H9 (cell line): ENCODE results near the gene FKBP8. TPM values are rescaled to one million over a fixed set of nuclear protein-coding genes. Genes with fewer than 3 reads are reported as not detected.

Source experiments
- DNase-seq: peaks from one replicate; pipeline ENCODE4 v3.0.0-alpha.2; 2017
- H2AFZ ChIP-seq: one replicate; pipeline ENCODE4 v1.6.1; 2013; ENCODE audit warnings: mild to moderate bottlenecking, low read length, control low read depth, moderate library complexity
- H2AK5ac ChIP-seq: 2 replicates; pipeline ENCODE4 v1.6.1; 2013; ENCODE audit warnings: low read length, control low read depth, mixed read lengths; ENCODE audit not compliant: insufficient read length
- H2BK120ac ChIP-seq: one replicate; pipeline ENCODE4 v1.6.1; 2013; ENCODE audit warnings: low read depth, mild to moderate bottlenecking, low read length, control low read depth, inconsistent platforms; ENCODE audit not compliant: poor library complexity, severe bottlenecking
- H2BK12ac ChIP-seq: 2 replicates; pipeline ENCODE4 v1.6.1; 2013; ENCODE audit warnings: low read length, control low read depth, mixed read lengths, low read depth; ENCODE audit not compliant: insufficient read length
- H2BK15ac ChIP-seq: 2 replicates; pipeline ENCODE4 v1.6.1; 2013; ENCODE audit warnings: low read depth, low read length, control low read depth
- H2BK20ac ChIP-seq: one replicate; pipeline ENCODE4 v1.6.1; 2013; ENCODE audit warnings: low read depth, mild to moderate bottlenecking, low read length, control low read depth, inconsistent platforms; ENCODE audit not compliant: poor library complexity, severe bottlenecking
- H2BK5ac ChIP-seq: 2 replicates; pipeline ENCODE4 v1.6.1; 2013; ENCODE audit warnings: low read length, control low read depth, mixed read lengths; ENCODE audit not compliant: insufficient read length
- H3K14ac ChIP-seq: 2 replicates; pipeline ENCODE4 v1.6.1; 2013; ENCODE audit warnings: low read length, control low read depth; ENCODE audit not compliant: insufficient read depth
- H3K18ac ChIP-seq: 2 replicates; pipeline ENCODE4 v1.6.1; 2013; ENCODE audit warnings: low read depth, mild to moderate bottlenecking, mixed read lengths, low read length, control low read depth; ENCODE audit not compliant: insufficient read length
- H3K23ac ChIP-seq: 2 replicates; pipeline ENCODE4 v1.6.1; 2013; ENCODE audit warnings: low read length, control low read depth, mixed read lengths, low read depth; ENCODE audit not compliant: insufficient read length
- H3K23me2 ChIP-seq: 2 replicates; pipeline ENCODE4 v1.6.1; 2013; ENCODE audit warnings: low read depth, mild to moderate bottlenecking, mixed read lengths, low read length, control low read depth; ENCODE audit not compliant: insufficient read length, poor library complexity, severe bottlenecking
- H3K27ac ChIP-seq: 2 replicates; pipeline ENCODE4 v1.5.1; 2013; ENCODE audit warnings: low read length, control low read depth, mixed read lengths, low read depth; ENCODE audit not compliant: insufficient read length
- H3K27me3 ChIP-seq: 2 replicates; pipeline ENCODE4 v1.6.1; 2013; ENCODE audit warnings: low read length, control low read depth, inconsistent platforms; ENCODE audit not compliant: insufficient read depth
- H3K4ac ChIP-seq: 2 replicates; pipeline ENCODE4 v1.6.1; 2013; ENCODE audit warnings: low read depth, mild to moderate bottlenecking, control low read depth, inconsistent platforms, low read length, moderate library complexity
- H3K4me1 ChIP-seq: 2 replicates; pipeline ENCODE4 v1.6.1; 2013; ENCODE audit warnings: low read length, control low read depth, inconsistent platforms; ENCODE audit not compliant: insufficient read depth
- H3K4me2 ChIP-seq: 2 replicates; pipeline ENCODE4 v1.6.1; 2013; ENCODE audit warnings: low read length, control low read depth, mixed read lengths; ENCODE audit not compliant: insufficient read length, insufficient read depth
- H3K56ac ChIP-seq: 2 replicates; pipeline ENCODE4 v1.6.1; 2013; ENCODE audit warnings: low read depth, mild to moderate bottlenecking, mixed read lengths, low read length, control low read depth; ENCODE audit not compliant: insufficient read length
- H3K79me1 ChIP-seq: 2 replicates; pipeline ENCODE4 v1.6.1; 2013; ENCODE audit warnings: low read depth, mild to moderate bottlenecking, moderate library complexity, low read length, control low read depth, inconsistent platforms; ENCODE audit not compliant: insufficient read depth, poor library complexity, severe bottlenecking
- H3K79me2 ChIP-seq: 2 replicates; pipeline ENCODE4 v1.6.1; 2013; ENCODE audit warnings: low read length, control low read depth, inconsistent platforms; ENCODE audit not compliant: insufficient read depth
- H3K9ac ChIP-seq: 2 replicates; pipeline ENCODE4 v1.6.1; 2013; ENCODE audit warnings: low read length, control low read depth, mixed read lengths; ENCODE audit not compliant: insufficient read length; ENCODE audit errors: extremely low read depth
- H3K9me3 ChIP-seq: one replicate; pipeline ENCODE4 v1.6.1; 2013; ENCODE audit warnings: low read depth, low read length, inconsistent platforms; ENCODE audit not compliant: control insufficient read depth
- H3T11ph ChIP-seq: one replicate; pipeline ENCODE4 v1.6.1; 2013; ENCODE audit warnings: mild to moderate bottlenecking, low read length, control low read depth, inconsistent platforms
- H4K20me1 ChIP-seq: one replicate; pipeline ENCODE4 v1.6.1; 2013; ENCODE audit not compliant: control insufficient read depth, insufficient read length, insufficient read depth
- H4K5ac ChIP-seq: 2 replicates; pipeline ENCODE4 v1.6.1; 2013; ENCODE audit warnings: low read depth, mild to moderate bottlenecking, mixed read lengths, low read length, control low read depth; ENCODE audit not compliant: insufficient read length
- H4K8ac ChIP-seq: replicated peaks from 2 replicates; pipeline ENCODE4 v1.6.1; 2013; ENCODE audit warnings: low read length, control low read depth, mixed read lengths, low read depth; ENCODE audit not compliant: insufficient read length
- H4K91ac ChIP-seq: 2 replicates; pipeline ENCODE4 v1.6.1; 2013; ENCODE audit warnings: low read depth, mild to moderate bottlenecking, moderate library complexity, mixed read lengths, low read length, control low read depth; ENCODE audit not compliant: insufficient read length
- H3K27ac Mint-ChIP-seq, 3 experiments: 2 replicates in 2 of 3; 3 replicates in 1 of 3; pipeline ENCODE4 v1.8.0; 2020 to 2021; ENCODE audit warnings: mixed read lengths in 3 of 3, mild to moderate bottlenecking in 1 of 3, moderate library complexity in 1 of 3
- H3K27me3 Mint-ChIP-seq: 2 replicates; pipeline ENCODE4 v1.8.0; 2021; ENCODE audit warnings: low read depth, mild to moderate bottlenecking, moderate library complexity, mixed read lengths
- H3K36me3 Mint-ChIP-seq, 3 experiments: 2 replicates in 2 of 3; 3 replicates in 1 of 3; pipeline ENCODE4 v1.8.0; 2020 to 2021; ENCODE audit warnings: low read depth in 3 of 3, mixed read lengths in 3 of 3; ENCODE audit not compliant: insufficient read depth in 1 of 3
- H3K4me1 Mint-ChIP-seq, 2 experiments: 2 replicates each; pipeline ENCODE4 v1.8.0; 2020; ENCODE audit warnings: mixed read lengths in 2 of 2
- H3K4me3 Mint-ChIP-seq, 2 experiments: 2 replicates in 1 of 2; 3 replicates in 1 of 2; pipeline ENCODE4 v1.8.0; 2020 to 2021; ENCODE audit warnings: mild to moderate bottlenecking in 2 of 2, mixed read lengths in 2 of 2, moderate library complexity in 1 of 2
- H3K9me3 Mint-ChIP-seq, 2 experiments: 2 replicates in 1 of 2; 3 replicates in 1 of 2; pipeline ENCODE4 v1.8.0; 2020; ENCODE audit warnings: mild to moderate bottlenecking in 2 of 2, mixed read lengths in 2 of 2, moderate library complexity in 1 of 2
- WGBS: extraction: QIAGEN DNeasy Blood & Tissue Kit; methylation state at CpG from one replicate; pipeline ENCODE4 v1.1.7; 2013; ENCODE audit warnings: missing lambda C conversion rate, low lambda C conversion rate, mixed read lengths; ENCODE audit not compliant: insufficient read length; ENCODE audit errors: extremely low coverage; 5-methylcytosine and 5-hydroxymethylcytosine counted together
- total RNA-seq: library from RNA; stranded (reverse); gene quantifications from 2 replicates; pipeline ENCODE4 v1.2.1, GENCODE V29; 2021
- TF ChIP-seq, protein P1 (sequence below): fragments of 200-600 bp; sonication (generic); conservative IDR thresholded peaks from 3 replicates; pipeline ENCODE4 v1.8.0; 2021; ENCODE audit warnings: antibody characterized with exemption, mild to moderate bottlenecking

The FKBP8 gene
- total RNA-seq, 1 experiment from 2014 or later: 308 TPM

DNA sequence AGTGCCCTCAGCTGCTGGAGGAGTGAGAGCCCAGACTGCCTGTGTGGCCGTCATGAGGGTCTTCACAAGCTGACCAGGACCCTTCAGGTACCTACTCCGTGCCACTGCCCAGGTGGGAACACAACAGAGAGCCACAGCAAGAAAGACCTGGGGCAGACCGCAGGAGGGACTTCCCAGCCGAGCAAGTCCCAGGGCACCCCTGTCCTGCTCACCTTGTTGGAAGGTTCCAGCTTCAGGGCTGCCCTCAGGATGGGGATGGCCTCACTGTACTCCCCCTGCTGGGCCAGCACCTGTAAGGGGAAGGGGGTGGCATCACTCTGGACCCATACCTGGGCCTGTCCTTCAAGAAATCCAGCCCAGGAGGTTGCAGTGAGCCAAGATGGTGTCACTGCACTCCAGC, 10.3 kb downstream of the FKBP8 start:
- H4K20me1 ChIP-seq: no peaks in the 10 kb centered on the region
- no peak overlapping the region for H3K18ac ChIP-seq
- H2BK12ac ChIP-seq: no peak overlapping the region
- no peak overlapping the region for H3K4me2 ChIP-seq
- Mint-ChIP-seq H3K36me3 (peaks cover 22 to 56% (median 52%) of the 10 kb centered on the region in 3 experiments), H3K9me3 (no peaks in the 10 kb centered on the region), H3K4me3 (no peak overlapping the region), H3K27ac (no peak overlapping the region), H3K4me1 (no peaks in the 10 kb centered on the region), H3K27me3 (no peaks in the 10 kb centered on the region)
- no peak overlapping the region for H2BK20ac ChIP-seq
- no peak overlapping the region for H3K9ac ChIP-seq
- no peak overlapping the region for H2BK5ac ChIP-seq
- H3K4ac ChIP-seq: no peak overlapping the region
- no CpG with 5 or more reads among the region's 4 CpGs for whole genome bisulfite sequencing
- DNase-seq: no peak
- no peak overlapping the region for H4K5ac ChIP-seq
- no peaks in the 10 kb centered on the region for H3K79me1 ChIP-seq
- TF ChIP-seq, protein P1, sequence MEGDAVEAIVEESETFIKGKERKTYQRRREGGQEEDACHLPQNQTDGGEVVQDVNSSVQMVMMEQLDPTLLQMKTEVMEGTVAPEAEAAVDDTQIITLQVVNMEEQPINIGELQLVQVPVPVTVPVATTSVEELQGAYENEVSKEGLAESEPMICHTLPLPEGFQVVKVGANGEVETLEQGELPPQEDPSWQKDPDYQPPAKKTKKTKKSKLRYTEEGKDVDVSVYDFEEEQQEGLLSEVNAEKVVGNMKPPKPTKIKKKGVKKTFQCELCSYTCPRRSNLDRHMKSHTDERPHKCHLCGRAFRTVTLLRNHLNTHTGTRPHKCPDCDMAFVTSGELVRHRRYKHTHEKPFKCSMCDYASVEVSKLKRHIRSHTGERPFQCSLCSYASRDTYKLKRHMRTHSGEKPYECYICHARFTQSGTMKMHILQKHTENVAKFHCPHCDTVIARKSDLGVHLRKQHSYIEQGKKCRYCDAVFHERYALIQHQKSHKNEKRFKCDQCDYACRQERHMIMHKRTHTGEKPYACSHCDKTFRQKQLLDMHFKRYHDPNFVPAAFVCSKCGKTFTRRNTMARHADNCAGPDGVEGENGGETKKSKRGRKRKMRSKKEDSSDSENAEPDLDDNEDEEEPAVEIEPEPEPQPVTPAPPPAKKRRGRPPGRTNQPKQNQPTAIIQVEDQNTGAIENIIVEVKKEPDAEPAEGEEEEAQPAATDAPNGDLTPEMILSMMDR: no peak
- no peaks in the 10 kb centered on the region for H3K9me3 ChIP-seq
- no peaks in the 10 kb centered on the region for H3K79me2 ChIP-seq
- H3K14ac ChIP-seq: no peak overlapping the region
- no peaks in the 10 kb centered on the region for H3K27me3 ChIP-seq
- H3K23ac ChIP-seq: no peak overlapping the region
- no peak overlapping the region for H2AK5ac ChIP-seq
- no peak overlapping the region for H2AFZ ChIP-seq
- H3K4me1 ChIP-seq: no peaks in the 10 kb centered on the region
- no peak overlapping the region for H3K56ac ChIP-seq
- H3K27ac ChIP-seq: no peak overlapping the region
- no peak overlapping the region for H4K8ac ChIP-seq
- H3K23me2 ChIP-seq: no peaks in the 10 kb centered on the region
- H3T11ph ChIP-seq: no peak overlapping the region
- no peak overlapping the region for H2BK15ac ChIP-seq
- no peak overlapping the region for H2BK120ac ChIP-seq
- H4K91ac ChIP-seq: no peak overlapping the region
